AG09319 (cell line): ENCODE measurements around the gene KASH5.

Experiments used
- DNase-seq: peaks from one replicate; pipeline ENCODE4 v3.0.0-alpha.2; 2010; ENCODE audit warnings: low read depth; ENCODE audit errors: extremely low read depth
- TF ChIP-seq, protein P1 (sequence below): IDR thresholded peaks from 2 replicates; pipeline ENCODE4 v1.5.1; 2011; ENCODE audit warnings: low read depth, mild to moderate bottlenecking, inconsistent platforms, low read length, moderate library complexity

Gene KASH5

DNA sequence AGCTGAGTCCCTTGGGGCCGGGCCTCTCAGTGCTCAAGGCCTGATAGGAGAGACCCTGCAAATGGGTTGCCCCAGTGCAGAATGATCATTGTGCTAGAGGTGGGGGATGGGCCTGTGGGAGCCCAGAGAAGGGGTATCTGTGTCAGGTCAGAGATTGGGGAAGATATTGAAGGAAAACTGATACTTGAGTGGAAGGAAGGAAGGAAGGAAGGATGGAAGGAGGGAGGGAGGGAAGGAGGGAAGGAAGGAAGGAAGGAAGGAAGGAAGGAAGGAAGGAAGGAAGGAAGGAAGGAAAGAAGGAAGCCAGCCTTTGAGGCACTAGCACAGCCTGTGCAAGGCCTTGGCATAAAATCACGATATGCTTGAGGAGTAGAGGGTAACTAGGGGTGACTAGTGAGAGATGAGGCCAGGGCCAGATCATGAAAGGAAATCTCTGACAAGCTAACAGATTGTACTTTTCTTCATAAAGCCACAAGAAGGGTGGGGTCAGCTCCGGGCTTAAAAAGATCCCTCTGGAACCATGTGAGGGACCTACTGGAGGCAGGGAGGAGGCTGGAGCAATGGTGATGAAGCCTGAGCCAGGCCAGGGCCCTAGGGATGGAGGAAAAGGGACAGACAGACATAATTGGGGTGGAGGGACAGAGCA is 23.8 kb downstream of the KASH5 start:
- DNase-seq: no peak

DNA sequence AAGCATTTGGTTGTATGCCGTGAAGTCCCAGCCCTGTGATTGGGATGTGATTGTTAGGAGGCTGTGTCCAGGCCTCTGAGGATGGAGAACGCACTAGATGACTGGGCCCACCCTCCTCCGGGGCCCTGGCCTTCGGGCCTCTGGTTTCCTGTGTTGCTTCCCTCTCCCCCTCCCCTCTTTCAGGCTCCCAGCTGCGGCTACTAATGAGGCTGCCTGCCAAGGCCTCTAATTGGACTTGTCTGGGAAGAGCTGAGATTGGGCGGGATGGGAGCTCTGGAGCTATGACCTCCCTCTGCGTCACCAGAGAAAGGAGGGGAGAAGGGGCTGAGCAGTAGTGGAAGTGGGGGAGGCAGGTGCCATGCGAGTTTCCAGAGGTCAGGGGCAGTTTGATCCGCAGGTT is 25.3 kb downstream of the KASH5 start:
- DNase-seq: no peak

More for the DNA sequence above, 23.8 kb downstream of the KASH5 start:
- TF ChIP-seq, protein P1, sequence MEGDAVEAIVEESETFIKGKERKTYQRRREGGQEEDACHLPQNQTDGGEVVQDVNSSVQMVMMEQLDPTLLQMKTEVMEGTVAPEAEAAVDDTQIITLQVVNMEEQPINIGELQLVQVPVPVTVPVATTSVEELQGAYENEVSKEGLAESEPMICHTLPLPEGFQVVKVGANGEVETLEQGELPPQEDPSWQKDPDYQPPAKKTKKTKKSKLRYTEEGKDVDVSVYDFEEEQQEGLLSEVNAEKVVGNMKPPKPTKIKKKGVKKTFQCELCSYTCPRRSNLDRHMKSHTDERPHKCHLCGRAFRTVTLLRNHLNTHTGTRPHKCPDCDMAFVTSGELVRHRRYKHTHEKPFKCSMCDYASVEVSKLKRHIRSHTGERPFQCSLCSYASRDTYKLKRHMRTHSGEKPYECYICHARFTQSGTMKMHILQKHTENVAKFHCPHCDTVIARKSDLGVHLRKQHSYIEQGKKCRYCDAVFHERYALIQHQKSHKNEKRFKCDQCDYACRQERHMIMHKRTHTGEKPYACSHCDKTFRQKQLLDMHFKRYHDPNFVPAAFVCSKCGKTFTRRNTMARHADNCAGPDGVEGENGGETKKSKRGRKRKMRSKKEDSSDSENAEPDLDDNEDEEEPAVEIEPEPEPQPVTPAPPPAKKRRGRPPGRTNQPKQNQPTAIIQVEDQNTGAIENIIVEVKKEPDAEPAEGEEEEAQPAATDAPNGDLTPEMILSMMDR: no peak

DNA sequence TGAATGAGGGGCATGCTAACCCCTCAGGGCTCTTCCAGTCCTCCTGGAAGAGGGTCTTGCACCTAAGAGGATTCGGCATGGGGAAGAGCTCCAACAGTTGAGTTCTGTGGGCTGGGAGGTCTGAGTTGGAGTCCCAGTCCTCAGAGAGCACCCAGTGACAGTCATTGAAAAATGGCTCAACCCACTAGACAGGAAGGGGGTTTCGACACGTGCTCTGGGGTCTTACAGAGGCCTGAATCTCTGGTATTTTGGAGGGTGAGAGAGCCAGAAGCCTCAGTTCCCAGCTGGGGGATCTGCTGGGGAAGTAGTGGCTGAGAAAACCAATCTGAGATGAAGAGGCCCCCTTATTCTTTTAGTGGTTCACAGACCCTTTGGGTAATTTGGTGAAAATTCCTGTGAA is 26.2 kb downstream of the KASH5 start:
- TF ChIP-seq, protein P1: no peak
- no peak for DNase-seq

More for the DNA sequence above, 25.3 kb downstream of the KASH5 start:
- TF ChIP-seq, protein P1: no peak

DNA sequence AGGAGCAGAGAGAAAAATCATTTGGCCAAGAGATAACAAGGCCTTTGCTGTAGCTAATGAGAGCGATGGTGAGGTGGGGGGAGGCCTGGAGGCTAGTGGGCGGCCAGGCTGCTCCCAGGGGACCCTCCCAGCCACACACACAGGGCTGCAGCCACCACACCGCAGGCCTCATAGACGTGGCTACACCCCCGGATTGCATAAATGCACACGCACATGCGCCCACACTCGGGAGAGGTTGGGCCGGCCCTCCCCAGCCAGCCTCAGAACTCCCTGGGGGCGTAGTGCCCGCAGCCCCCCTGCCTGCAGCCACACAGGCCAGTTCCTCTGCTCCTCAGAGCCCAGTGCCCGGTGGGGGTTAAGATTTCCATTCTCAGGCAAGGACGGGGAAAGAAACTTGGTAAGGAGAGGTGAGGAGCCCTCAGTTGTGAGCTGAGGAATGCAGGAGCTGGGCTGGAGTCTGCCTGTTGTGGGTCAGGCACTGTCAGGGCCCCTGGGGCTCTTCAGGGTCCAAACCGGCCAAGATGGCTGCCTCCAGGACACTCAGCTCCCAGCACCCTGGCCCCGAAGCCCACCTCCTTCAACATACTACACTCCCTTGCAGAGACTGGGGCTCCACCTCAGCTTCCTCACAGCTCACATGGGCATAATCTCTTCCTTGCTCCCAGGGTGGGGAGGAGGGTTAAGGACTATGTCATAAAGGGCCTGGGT is 27.2 kb downstream of the KASH5 start:
- DNase-seq: no peak
- TF ChIP-seq, protein P1: no peak

DNA sequence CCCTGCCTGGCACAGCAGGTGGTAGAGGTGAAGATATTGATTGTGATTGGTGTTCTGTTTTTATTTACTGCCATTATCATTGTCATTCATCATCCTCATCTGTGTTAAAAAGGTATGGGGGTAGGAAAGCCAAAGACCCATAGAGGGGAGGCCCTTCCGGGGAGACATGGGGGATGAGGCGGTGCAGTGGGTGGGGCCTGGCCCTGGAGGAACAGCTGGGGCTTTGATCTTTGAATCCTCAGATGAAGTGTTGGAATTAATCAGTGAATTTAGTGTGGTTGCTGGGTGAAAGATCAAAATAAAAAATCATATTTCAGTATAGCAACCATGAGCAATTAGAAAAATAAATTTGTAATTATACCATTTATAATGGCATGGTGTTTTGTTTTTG is 27.8 kb downstream of the KASH5 start:
- DNase-seq: no peak
- TF ChIP-seq, protein P1: no peak

DNA sequence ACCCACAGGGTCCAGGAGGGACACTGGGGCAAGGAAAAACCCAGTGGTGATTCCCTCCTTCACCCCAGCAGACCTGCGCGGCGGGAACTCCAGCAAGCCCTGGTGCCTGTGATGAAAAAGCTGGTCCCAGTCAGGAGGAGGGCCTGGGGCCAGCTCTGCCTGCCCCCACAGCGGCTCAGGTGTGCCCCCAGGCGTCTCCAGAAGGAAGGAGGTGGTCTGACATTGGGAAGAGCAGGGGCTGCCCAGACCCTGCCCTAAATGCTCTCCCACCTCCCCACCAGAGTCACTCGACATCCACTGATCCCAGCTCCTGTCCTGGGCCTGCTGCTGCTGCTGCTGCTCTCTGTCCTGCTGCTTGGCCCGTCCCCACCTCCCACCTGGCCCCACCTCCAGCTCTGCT is 29.0 kb downstream of the KASH5 start:
- TF ChIP-seq, protein P1: no peak

DNA sequence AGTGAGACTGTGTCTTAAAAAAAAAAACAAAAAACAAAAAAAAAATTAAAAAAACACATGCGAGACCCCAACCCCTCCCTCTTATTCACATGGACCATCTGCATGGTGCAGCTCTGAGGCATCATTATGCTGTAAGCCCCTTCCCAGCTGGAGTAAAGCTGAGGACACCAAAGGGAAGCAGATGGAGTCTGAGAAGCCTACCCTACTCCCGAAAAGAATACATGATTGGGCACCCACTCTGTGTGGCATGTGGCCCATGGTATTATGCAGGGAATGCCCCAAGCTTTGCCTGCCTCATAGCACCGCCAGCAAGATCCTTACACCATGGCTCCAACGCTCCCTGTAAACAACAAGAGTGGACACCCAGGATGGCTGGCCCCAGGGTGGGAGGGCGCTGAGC is 30.5 kb downstream of the KASH5 start:
- TF ChIP-seq, protein P1: no peak
- DNase-seq: no peak

More for the DNA sequence above, 29.0 kb downstream of the KASH5 start:
- DNase-seq: no peak
